GM18867 (cell line): ENCODE measurements around the gene HSD17B14.
A peak's percentile ranks its signal among the peaks of the same experiment; 100 is the strongest.
"Not testable (repeated sequence)": the region's sequence is repeated elsewhere in the genome, so short reads cannot be mapped to it uniquely, and the experiment has no call there.

Source experiments
- ATAC-seq: cut with Tn5 transposase; IDR thresholded peaks from one replicate; pipeline ENCODE4 v1.9.1; 2021; ENCODE audit warnings: mild to moderate bottlenecking, moderate library complexity; ENCODE audit not compliant: unreplicated experiment

The HSD17B14 gene

GRCh38 chr19:48836089-48837017 lies at the start of gene HSD17B14:
Gene HSD17B14, minus strand, starts transcription at chr19:48836491. Its CDS starts 80 bp downstream, at chr19:48836411.
- no peak for ATAC-seq

- no peak for ATAC-seq
Observed at GRCh38 chr19:48883726-48884125, 47.4 kb upstream of the HSD17B14 start.

DNA sequence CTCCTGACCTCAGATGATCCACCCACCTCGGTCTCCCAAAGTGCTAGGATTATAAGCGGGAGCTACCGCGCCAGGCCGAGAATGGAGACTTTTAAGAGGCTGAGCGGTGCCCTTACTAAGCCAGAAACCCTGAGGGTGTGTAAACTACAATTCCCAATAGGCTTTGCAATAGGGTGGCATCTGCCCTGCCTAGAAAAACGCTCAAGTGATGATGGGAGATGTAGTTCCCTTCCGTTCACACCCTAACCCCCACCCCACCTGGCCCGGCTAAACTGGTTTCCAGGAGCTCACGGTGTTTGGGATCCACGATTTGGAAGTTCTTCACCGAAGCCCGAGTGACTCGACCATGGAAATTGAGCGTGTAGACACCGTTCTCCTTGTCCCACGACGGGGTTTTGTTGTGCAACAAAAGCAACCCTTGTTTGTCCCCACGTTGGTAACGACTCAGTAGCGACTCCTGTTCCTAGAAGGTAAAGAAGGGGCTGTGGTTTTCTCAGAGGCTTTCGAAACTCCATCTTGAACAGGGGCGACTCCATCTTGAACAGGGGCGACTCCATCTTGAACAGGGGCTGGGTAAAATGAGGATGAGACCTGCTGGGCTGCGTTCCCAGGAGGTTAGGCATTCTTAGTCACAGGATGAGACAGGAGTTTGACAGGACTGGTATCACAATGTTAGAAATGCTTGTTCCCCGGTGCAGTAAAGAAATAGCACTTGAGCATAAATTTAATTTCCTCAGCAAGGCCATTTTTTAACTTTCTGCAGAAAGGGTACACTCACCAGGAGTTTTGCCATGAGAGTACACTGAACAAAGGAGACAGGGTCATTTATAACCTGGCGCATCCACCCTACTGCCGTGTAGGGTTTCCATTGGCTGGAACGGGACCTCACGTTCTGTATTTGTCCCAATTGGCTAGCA lies 45.7 kb upstream of the HSD17B14 start:
- no peak for ATAC-seq

GRCh38 chr19:48879696-48880095 lies 43.4 kb upstream of the HSD17B14 start:
- not testable (repeated sequence) for ATAC-seq

- ATAC-seq: no peak
Observed at GRCh38 chr19:48879025-48879637, 42.8 kb upstream of the HSD17B14 start.

DNA sequence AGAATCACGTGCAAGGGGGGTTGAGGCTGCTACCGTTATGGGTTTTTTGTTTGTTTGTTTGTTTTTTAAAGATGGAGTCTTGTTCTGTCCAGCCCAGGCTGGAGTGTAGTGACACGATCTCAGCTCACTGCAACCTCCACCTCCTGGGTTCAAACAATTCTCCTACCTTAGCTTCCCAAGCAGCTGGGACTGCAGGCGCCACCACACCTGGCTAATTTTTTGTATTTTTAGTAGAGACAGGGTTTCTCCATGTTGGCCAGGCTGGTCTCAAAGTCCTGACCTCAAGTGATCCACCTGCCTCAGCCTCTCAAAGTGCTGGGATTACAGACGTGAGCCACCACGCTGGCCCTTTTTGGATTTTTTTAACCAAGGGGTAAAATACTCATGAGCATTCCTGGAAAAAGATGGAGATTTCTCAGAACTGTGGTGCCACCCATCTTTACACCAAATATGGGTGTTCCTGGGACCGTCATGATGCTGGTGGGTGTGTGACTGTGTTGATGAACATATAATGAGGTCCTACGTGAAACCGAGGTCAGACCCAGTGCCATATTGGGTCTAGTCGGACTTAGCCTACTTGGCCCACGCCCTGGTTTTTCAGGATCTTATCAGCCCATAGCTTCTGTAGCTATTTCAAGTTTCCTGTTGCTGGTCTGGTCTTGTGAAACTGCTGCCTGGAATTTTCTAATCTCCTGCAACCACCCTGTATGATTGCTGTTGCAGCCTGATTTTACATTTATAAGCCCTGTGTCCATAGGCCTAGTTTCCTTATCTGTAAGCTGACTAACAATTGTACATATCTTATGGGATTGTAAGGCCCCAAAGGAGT lies 42.1 kb upstream of the HSD17B14 start:
- ATAC-seq: no peak

GRCh38 chr19:48877855-48878195 lies 41.5 kb upstream of the HSD17B14 start:
- ATAC-seq: no peak

DNA sequence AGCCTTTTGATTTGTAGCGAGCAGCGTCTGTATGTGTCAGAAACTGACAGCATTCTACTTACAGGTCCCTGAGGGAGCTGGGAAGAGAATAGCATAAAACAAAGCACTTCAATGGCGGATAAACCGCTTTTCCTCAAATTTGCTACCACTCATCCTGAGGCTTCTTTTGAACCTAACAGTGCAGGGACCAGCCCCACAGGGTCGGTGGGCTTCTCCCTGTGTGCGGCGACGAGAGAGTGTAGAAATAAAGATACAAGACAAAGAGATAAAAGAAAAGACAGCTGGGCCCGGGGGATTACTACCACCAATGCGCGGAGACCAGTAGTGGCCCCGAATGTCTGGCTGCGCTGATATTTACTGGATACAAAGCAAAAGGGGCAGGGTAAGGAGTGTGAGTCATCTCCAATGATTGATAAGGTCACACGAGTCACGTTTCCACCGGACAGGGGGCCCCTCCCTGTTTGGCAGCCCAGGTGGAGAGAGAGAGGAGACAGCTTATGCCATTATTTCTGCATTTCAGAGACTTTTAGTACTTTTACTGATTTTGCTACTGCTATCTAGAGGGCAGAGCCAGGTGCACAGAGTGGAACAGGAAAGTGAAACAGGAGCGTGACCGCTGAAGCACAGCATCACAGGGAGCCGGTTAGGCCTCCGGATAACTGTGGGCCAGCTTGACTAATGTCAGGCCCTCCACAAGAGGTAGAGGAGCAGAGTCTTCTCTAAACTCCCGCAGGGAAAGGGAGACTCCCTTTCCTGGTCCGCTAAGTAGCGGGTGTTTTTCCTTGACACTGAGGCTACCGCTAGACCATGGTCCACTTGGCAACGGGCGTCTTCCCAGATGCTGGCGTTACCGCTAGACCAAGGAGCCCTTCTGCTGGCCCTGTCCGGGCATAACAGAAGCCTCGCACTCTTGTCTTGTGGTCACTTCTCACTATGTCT lies 40.0 kb upstream of the HSD17B14 start:
- ATAC-seq: not testable (repeated sequence)

DNA sequence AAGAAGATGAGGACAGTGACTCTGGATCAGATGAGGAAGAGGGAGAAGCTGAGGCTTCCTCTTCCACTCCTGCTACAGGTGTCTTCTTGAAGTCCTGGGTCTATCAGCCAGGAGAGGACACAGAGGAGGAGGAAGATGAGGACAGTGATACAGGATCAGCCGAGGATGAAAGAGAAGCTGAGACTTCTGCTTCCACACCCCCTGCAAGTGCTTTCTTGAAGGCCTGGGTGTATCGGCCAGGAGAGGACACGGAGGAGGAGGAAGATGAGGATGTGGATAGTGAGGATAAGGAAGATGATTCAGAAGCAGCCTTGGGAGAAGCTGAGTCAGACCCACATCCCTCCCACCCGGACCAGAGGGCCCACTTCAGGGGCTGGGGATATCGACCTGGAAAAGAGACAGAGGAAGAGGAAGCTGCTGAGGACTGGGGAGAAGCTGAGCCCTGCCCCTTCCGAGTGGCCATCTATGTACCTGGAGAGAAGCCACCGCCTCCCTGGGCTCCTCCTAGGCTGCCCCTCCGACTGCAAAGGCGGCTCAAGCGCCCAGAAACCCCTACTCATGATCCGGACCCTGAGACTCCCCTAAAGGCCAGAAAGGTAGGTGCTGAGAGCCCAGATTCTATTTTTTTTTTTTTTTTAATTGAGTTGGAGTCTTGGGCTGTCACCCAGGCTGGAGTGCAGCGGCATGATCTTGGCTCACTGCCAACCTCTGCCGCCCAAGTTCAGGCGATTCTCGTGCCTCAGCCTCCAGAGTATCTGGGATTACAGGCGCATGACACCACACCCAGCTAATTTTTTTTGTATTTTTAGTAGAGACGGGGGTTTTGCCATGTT lies 38.2 kb upstream of the HSD17B14 start:
- ATAC-seq: no peak

DNA sequence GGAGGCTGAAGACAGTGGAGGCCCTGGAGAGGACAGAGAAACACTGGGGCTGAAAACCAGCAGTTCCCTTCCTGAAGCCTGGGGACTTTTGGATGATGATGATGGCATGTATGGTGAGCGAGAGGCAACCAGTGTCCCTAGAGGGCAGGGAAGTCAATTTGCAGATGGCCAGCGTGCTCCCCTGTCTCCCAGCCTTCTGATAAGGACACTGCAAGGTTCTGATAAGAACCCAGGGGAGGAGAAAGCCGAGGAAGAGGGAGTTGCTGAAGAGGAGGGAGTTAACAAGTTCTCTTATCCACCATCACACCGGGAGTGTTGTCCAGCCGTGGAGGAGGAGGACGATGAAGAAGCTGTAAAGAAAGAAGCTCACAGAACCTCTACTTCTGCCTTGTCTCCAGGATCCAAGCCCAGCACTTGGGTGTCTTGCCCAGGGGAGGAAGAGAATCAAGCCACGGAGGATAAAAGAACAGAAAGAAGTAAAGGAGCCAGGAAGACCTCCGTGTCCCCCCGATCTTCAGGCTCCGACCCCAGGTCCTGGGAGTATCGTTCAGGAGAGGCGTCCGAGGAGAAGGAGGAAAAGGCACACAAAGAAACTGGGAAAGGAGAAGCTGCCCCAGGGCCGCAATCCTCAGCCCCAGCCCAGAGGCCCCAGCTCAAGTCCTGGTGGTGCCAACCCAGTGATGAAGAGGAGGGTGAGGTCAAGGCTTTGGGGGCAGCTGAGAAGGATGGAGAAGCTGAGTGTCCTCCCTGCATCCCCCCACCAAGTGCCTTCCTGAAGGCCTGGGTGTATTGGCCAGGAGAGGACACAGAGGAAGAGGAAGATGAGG lies 37.4 kb upstream of the HSD17B14 start:
- ATAC-seq: no peak

DNA sequence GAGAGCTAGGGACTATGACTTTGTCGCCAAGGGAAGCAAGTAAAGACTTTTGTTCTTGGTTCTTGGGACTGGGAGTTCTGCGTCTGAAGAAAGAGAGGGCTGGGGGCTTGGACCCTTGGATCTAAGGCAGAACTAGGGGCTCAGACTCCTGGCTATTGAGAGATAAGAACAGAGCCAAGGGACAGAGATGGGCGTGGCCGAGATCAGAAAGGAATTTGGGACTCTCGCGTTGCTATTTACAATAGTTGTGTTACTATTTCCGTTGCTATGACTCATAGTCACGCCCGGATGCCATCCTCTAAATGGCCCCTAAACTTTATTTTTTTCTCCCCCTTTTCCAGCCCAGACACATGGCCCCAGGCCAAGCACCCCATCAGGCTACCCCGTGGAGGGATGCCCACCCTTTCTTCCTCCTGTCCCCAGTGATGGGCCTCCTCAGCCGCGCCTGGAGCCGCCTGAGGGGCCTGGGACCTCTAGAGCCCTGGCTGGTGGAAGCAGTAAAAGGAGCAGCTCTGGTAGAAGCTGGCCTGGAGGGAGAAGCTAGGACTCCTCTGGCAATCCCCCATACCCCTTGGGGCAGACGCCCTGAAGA lies 36.7 kb upstream of the HSD17B14 start:
- ATAC-seq: peak; percentile 26

DNA sequence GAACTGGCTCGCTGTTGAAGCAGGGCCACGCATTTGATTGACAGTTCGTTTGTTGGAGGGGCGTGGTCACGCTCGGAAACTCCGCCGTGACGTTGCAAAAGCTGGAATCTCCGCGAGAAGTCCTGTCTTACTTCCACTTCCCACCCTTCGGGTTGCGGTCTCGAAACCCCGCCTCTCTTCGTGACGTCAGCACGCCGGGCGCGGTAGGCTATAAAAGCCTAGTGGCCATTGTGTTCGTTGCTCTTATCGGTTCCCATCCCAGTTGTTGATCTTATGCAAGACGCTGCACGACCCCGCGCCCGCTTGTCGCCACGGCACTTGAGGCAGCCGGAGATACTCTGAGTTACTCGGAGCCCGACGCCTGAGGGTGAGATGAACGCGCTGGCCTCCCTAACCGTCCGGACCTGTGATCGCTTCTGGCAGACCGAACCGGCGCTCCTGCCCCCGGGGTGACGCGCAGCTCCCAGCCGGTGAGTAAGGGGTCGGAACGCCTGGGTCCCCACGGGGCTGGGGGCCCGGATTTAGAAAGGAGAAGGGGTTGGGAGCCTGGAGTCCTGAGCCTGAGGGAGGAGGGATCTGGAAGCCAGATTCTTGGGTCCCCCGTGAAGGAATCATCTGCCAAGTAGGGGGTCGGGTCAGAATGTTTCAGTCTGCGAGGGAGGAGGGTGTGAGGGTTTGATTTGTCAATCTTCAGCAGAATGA lies 36.0 kb upstream of the HSD17B14 start, which contains the start of gene PPP1R15A:
TSS of gene PPP1R15A (plus strand) at position 240 of the 702 bp plus-strand sequence. CDS start 813 bp downstream, outside the sequence.
- peak; percentile 53 for ATAC-seq

- ATAC-seq: not testable (repeated sequence)
Observed at GRCh38 chr19:48871471-48872181, 35.3 kb upstream of the HSD17B14 start.

GRCh38 chr19:48870048-48870447 lies 33.8 kb upstream of the HSD17B14 start:
- ATAC-seq: no peak

DNA sequence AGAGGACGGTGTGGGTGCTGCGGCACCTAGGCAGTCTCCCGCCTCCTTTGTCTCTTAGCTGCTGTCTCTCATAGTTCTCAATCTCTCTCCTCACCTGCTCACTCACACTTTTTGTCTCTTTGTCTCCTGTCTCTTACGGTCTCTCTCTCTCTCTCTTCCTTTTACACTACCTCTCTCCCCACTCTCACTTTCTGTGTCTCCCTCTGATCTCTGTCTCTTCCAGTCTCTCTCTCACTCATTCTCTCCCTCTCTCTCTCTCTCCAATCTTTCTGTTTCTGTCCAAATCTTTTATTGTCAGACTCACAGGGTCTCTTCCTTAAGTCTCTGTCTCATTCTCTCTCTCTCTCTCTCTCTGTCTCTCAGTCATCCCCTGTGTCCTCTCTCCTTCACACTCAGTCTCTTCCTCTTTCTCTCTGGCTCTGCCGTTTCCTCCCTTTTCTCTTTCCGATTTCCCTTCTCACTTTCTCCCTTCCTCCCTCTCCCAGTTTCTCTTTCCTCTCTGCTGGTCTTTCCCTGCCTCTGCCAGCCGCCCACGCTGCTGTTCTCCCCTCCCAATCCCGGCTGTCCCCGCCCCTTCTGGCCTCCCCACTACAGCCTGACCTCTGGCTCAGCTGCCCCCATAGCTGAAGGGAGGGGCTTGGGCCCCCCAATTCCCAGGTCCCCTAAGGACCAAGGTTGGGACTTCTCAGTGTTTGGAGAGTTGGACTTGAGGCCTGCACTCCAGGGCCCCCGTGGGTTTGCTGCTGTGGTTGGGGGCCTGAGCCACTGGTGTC lies 32.0 kb upstream of the HSD17B14 start, which contains the start of gene PLEKHA4:
TSS of gene PLEKHA4 (minus strand) at position 504 of the 773 bp plus-strand sequence. CDS start 997 bp downstream, outside the sequence.
- ATAC-seq: no peak
